GM21381 (cell line): ENCODE measurements around the gene C20orf202.

Source experiments
- ATAC-seq: cut with Tn5 transposase; IDR thresholded peaks from one replicate; pipeline ENCODE4 v1.9.1; 2021; ENCODE audit warnings: mild to moderate bottlenecking, moderate library complexity; ENCODE audit not compliant: unreplicated experiment

The C20orf202 gene

DNA sequence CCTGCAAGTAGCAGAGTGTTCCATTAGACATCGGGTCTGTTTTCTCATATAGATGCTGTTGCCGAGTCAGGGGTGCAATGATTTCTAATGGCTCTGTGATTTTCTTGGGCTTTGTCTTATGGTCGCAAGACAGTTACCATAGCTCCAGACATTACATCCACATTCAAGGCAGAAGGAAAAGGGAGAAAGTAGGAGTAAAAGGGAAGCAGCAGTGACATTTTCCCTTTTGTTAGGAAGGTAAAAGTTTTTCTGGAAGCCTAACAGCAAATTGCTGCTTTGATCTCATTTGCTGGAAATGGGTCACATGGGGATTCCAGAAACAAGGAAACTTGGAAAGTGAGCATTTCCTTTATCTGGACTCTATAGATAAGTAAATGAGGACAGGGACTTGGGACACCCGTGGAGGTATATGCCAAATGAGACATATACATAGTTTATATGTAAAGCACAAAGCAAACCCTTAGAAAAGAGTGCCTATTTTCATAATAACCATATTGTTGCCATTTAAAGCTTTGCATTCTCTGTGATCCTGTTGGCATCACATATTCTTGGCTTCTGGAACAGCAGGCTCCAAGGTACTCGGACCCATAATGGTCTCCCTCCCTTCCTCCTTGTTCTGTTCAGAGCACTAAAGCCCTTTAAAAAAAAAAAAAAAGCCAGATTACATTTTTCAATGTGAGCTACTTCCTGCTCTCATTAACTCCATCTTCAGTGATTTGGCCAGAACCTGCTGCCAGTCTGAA, at the start of gene C20orf202:
TSS of gene C20orf202 (plus strand) at position 693 of the 743 bp plus-strand sequence. CDS start 132 bp downstream, outside the sequence.
- ATAC-seq: no peak

DNA sequence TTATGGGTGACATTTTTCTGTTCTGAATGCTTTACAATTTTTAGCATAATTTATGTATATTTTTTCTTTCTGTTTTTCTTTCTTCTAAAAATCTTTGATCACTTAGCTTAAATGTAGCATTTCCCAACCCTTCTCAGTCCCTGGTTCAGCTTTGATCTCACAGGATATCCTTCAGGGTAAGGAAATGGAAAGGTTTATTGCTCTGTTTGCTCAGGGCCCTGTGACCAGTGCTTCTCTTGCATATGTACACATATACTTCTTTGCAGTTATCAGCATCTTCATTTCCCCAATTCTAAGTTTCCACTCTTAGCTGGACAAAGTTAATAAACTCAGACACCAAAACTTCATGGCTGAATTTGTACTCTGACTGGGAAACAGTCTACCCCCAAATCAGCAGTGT, 49.0 kb upstream of the C20orf202 start:
- ATAC-seq: no peak

DNA sequence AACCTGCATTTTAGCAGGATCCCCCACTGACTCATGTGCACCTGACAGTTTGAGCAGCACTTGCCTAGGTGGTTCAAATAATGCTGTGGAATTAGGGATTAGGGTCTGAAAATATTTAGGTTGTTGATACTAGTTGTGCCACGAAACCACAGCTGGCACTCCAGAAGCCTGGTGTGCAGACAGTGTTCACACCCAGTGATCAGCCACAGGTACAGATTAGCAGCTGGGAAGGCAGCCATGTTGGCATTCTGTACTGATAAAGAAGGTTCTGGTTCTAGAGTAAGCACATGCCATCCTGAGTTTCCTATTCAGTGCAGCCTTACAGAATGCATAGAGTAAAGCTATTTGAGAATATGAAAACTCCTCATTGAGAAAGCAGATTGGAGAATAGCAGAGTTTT, 48.6 kb upstream of the C20orf202 start:
- no peak for ATAC-seq

DNA sequence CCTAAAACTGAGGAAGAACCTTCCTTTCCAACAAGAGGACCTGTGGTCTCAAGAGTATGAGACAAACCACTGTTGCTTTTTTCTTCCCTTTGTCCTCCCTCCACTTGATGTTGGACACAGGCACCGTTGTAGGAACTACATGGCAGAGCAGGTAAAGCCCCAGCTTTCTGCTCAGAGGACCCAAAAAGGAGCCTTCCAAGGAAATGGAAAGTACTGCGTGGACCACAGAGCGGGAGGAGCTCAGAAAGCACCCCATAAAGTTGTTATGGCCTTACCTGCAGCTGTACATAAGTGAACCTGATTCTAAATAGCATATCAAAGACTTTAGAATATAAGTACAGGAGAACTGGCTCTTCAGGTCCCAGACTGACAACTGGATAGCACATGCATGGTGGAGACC, 47.9 kb upstream of the C20orf202 start:
- no peak for ATAC-seq

DNA sequence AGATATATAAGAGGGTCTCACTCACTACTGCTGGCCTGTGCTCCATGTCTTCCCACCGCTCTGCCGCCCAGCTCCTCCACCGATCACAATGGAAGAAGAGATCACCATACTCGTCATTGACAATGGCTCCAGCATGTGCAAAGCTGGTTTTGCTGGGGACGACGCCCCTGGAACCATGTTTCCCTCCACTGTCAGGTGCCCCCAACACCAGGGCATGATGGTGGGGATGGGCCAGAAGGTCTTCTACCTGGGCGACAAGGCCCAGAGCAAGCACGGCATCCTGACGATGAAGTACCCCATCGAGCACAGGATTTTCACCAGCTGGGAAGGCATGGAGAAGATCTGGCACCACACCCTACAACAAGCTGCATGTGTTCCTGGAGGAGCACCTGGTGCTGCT, 42.8 kb upstream of the C20orf202 start:
- ATAC-seq: no peak

DNA sequence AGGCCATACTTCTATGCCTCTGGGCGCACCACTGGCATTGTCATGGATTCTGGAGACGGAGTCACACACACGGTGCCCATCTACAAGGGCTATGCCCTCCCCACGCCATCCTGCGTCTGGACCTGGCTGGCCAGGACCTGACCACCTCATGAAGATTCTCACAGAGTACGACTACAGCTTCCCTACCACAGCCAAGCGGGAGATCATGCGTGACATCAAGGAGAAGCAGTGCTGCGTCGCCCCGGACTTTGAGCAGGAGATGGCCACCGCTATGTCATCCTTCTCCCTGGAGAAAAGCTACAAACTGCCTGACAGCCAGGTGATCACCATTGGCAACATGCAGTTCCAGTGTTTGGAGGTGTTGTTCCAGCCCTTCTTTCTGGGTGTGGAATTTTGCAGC, 42.3 kb upstream of the C20orf202 start:
- ATAC-seq: no peak

DNA sequence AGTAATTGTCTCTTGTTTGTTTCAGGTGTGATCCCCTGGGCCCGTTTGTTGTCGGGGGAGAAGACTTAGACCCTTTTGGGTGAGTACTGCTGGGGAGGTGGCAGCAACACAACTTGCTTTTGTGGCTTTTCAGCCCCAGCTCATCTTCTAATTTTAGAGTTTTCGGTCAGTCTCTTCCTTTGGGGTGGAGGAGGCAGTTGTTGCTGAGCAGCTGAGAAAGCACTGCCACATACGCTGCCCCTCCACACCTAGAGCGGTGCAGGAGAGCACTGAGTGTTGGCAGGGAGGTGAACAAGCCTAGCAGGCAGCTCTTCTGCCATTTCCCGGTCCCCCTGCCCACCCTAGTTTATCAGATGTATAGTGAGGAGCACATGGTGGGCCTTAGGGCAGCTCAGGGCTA, 40.1 kb upstream of the C20orf202 start:
- no peak for ATAC-seq

DNA sequence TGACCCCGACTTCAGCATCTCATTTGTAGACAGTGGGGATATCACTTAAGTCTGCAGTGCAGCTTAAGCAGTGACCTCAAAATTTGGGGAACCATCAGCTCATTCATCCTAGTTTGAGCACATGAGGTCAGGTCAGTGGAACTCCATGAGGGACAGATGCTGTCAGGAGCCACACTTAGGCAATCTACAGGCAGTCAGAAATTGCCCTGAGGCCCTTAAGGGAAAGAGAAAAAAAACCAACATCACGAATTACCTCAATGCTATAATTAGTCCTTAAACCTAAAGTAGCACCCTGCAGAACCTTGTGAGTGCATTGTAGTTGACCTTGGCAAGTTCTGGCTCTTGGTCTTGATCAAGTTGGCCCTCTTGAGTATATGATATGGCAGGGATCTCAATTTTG, 39.6 kb upstream of the C20orf202 start:
- ATAC-seq: no peak

DNA sequence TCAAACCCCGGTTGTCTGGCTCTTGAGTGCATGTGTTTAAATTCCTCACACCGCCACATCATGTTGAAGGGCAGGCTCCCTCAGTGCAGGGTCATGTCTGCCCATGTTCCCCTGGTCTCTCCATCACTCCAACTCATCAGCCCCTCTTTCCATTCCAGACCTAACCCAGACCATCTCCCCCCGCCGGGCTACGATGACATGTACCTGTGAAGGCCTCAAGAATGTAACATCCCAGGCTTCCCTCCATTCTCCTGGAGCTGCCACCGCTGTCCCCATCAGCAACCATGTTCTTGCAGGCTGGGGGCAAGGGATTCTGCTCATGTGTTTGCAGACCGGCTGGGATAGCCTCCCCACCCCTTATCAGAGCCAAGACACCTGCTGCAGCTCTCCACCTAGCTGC, 38.4 kb upstream of the C20orf202 start:
- ATAC-seq: no peak

DNA sequence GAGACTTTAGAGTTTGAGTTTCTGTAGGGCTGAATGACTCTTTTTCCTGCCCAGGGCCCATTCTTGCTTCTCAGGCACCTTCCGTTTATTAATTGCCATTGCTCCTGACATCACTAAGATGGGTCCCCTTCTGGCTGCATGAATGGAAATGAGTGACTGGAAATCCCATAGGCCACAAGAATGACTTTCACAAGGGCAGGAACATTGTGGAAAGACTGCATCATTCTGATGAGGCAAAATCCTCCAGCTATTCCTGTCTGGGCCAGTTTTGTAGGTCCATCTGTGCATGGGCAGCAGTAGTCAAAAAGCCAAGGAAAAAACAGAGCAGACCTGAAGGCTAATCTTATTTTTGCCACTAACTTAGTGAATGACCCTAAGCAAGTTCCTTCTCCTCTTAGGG, 37.7 kb upstream of the C20orf202 start:
- ATAC-seq: no peak

DNA sequence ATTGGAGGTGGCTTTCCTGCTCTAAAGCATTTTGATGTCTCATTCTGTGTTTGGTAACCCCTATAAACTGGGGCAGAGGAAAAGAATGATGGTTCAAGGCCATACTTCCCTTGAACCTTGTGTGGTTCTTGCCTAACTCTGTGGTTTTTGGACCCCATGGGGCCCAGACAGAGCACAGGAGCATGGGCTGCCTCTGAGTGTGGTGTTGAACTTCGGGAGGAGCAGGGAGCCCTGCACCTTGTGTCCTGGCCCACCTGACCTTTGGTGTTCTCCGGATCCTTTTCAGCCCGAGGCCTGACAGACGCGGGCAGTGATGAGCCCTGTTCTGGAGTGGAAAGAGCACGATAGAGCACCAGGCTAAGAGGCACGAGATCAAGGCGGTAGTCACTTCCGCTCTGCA, 37.3 kb upstream of the C20orf202 start:
- no peak for ATAC-seq

DNA sequence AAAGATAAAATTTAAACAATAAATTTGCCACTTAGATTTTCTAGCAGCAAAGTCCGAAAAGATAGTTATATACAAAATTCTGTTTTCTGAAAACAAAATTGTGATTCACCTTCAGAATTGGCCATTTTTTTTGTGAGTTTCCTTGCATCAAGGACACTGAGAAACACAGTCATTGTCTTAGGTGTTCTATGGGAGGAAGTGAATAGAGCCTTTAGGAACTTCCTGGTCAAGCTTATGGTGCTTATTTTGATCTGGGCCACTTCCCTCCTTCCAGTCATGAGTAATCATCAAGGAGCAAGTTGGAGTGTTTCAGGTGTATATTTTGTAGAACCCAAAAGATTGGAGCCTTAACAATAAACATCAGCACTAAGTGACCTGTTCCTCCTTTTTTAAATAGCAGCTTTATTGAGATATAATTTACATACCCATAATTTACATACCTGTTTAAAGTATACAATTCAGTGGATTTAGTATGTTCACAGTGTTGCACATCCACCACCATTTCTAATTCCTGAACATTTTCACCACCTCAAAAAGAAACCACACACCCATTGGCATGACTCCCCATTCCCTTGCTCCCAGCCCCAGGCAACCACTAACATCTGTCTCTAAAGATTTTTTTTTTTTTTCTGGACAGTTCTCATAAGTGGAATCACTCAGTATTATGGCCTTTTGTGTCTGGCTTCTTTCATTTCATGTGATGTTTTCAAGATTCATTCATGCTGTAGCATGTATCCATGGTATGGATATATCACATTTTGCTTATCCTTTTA, 36.1 kb upstream of the C20orf202 start:
- no peak for ATAC-seq

DNA sequence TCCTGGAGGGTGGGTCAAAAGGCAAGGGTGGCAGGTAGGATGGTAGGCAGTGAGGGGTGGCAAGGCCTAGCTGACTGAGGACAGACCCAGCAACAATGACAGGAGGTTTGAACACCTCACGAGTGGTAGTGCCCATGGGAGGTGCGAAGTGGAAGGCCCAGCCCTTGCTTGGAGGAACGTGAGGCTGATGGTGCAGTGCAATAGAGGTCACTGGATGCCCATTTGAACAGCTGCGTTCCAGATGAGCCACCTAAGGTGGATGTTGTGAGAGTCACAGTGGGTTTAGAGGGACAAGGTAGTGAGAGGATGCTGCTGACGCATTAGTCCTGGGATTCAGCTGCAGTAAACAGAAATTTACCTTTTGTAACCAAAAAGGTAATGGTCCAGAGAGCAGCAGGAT, 34.0 kb upstream of the C20orf202 start:
- no peak for ATAC-seq

DNA sequence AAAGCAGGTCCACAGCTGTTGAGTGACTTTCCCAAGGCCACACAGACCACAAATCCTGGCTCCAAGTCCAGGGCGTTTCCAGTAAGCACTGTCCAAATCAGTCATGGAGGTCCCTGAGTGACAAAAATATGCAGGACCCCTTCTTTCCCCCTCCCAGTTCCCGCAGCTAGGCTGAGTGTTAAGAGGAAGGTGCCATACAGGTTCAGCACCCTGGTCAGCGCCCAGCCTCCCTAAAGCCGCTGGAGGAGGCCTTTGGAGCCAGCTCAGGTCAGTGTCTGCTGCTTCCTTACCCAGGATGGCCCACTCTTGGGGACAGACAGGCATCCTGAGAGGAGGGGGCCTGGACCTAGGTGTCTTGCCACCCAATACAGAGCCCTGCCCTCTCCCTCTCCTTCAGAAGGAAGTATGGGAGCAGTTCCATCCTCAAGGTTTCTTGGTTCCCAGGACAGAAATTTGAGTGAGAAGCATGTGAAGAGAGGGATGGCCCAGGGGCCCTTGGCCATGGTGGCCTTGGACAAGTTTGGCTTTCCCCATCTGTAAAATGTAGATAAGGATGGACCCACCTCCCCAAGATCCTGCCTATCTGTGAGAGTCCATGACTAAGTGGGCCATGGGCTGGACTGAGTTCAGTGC, 31.7 kb upstream of the C20orf202 start:
- ATAC-seq: no peak

DNA sequence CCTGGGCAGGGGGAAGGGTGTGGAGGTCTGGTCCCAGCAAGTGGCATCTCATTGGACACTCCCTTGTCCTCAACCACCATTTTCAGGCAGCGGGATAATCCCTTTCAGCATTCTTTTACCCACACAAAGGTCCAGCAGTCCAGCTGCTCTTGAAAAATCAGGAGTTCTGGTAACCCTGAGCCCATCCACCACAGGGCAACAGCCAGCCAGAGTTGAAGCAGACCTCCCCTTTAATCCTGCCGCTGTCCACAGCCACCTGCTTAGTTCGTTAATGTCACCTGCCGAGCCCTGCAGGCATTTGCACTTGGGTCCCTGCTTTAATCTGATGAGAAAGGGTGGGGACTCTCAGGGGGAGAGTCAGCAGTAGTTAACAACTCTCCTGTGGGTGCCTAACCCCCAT, 29.6 kb upstream of the C20orf202 start:
- no peak for ATAC-seq

DNA sequence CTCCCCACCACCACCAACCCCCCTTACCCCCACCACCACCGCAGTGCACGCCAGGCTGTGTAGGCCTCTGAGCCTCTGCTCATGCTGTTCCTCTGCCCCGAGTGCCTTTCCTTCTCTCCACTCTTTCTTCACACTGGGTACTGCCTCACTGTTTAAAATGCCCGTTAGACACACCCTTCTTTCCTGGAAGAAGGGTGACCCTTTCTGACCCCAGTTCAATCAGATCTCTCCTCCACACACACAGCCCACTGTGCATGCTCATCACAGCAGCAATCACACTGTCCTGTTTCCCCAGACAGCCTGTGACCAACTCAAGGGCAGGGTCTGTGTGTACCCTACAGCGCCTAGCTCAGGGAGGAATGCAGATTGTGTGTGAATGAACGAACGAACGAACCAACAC, 28.5 kb upstream of the C20orf202 start:
- no peak for ATAC-seq

DNA sequence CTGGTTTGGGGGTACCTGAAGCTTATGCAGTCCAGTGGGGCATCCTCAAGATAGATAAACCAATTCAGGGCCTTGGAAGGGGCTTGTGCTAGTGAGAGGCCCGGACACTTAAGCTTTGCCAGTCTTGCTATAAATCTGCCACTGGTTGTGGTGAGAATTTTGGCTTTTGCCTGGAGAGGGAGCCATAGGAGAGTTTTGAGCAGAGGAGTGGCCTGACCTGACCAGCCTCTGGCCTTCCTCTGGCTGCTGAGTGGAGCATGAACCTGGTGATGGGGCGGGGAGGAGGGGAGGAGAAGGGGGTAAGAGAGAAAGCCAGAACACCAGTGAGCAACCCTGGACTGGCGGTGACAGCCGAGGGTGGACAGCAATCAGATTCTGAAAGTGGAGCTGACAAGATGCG, 25.6 kb upstream of the C20orf202 start:
- no peak for ATAC-seq

DNA sequence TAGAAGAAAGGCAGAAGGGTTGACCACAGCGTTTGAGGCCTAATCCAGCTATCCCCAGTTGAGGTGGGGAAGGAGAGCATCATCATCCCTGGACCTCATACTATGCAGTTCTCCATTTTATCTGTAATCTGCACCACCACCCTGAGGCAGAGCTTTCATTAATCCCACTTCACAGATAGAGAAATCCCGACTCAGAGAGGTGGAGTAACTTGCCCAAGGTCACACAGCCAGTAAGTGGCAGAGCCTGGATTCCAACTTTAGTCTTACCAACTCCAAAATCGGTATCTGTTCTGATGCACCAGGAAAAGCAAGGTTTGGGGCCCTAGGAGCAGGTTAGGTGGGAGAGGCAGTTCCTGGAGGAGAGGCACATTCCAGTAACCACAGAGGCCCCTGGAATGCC, 25.2 kb upstream of the C20orf202 start:
- no peak for ATAC-seq

DNA sequence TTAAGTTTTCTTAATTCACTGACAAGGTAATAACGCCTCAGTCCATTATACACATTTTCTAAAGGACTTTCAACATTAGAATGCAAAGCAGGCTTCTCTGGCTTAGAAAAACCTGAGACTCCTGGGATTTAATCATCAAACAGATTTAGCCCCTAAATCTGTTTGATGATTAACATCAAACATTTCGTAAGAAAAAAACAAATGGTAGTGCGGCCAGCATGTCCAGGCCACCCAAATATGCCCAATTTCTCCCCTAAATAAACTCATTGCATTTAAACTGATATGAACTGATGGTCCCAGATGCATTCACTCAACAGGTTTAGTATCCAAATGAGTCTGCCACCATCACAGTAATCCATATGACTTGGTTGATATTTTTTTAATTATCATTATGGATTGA, 24.6 kb upstream of the C20orf202 start:
- no peak for ATAC-seq

DNA sequence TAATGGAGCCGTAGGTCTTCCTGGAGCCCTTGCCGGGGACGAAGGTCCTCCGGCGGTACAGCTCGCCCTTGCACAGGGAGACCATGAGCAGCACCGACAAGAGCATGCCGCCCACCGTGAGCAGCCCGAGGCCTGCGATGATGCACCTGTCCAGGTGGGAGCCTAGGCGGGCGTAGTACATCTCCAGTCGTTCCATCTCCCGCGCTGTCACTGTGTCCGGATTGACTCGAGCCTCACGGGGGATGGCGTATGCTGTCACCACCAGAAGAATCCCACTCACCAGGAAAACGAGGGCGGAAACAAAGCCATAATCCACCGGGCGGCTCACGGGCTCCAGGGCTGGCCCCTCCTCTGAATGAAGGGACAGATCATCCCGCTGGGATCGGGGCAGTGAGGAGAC, 22.3 kb upstream of the C20orf202 start:
- no peak for ATAC-seq

DNA sequence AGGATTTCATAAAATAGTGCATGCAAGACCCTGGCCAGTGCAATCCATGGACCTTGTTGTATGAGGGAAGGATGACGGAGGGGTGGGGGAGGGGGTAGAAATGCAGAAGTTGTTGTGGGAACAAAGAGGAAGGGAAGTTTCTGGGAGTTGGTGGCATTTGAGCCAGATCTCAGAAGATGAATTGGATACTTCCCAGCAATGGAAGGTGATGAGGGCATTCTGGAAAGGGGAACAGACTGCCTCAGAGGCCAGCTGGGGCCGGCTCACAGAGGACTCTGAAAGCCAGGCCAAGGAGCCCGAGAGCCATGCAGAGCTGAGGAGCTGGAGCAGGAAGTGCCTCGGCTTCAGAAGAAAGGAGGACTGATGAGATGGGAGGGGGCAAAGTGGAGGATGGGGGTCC, 21.1 kb upstream of the C20orf202 start:
- ATAC-seq: no peak

DNA sequence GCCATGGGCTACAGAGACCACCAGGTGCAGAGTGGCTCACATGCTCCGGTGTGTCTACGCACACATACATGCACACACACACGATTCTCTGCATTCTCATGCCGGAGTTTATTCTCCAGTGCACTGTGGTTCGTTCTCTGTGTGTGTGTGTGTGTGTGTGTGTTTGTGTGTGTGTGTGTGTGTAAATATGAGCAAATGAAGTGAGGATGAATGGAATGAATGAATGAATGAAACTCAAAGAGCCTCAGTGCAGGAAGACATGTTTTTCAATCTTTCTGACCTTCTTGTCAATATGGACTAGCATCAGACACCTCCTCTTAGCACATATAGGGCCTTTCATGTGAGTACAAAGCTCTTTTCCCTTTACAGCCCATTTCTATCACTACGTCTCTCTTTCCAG, 20.1 kb upstream of the C20orf202 start:
- ATAC-seq: no peak
